CD14-positive monocyte (primary cell): ENCODE data around the gene ECSIT. TPM values are rescaled to one million over a fixed set of nuclear protein-coding genes. Genes with fewer than 3 reads are reported as not detected.

Experiments used
- DNase-seq, 3 donors: peaks; one replicate each; pipeline ENCODE4 v3.0.0-alpha.2; 2011 to 2022
- H2AFZ ChIP-seq: 2 replicates; pipeline ENCODE4 v1.6.0; 2012; ENCODE audit warnings: mild to moderate bottlenecking, low read depth, low read length, inconsistent platforms; ENCODE audit not compliant: insufficient read depth, poor library complexity, severe bottlenecking
- H3K27ac ChIP-seq, 2 donors: 1 replicate in 1 of 2; 2 replicates in 1 of 2; pipeline ENCODE4 v1.5.1; 2012 to 2013; ENCODE audit warnings: low read length in 2 of 2, control low read depth in 1 of 2, inconsistent platforms in 1 of 2, low read depth in 1 of 2, mild to moderate bottlenecking in 1 of 2
- H3K27me3 ChIP-seq, 2 donors: one replicate each; pipeline versions ENCODE4 v1.6.0 to v1.6.1; 2011 to 2013; ENCODE audit warnings: low read length in 2 of 2; ENCODE audit not compliant: control insufficient read depth in 2 of 2, insufficient read depth in 2 of 2
- H3K36me3 ChIP-seq, 2 donors: replicated peaks in 1 of 2; 1 replicate in 1 of 2; 2 replicates in 1 of 2; pipeline versions ENCODE4 v1.5.1 to v1.6.1; 2012 to 2013; ENCODE audit warnings: low read length in 2 of 2, control low read depth in 1 of 2, inconsistent platforms in 1 of 2, mild to moderate bottlenecking in 1 of 2; ENCODE audit not compliant: insufficient read depth in 2 of 2, control insufficient read depth in 1 of 2
- H3K4me1 ChIP-seq, 2 donors: 1 replicate in 1 of 2; 2 replicates in 1 of 2; pipeline versions ENCODE4 v1.5.1 to v1.6.1; 2012 to 2013; ENCODE audit warnings: low read length in 2 of 2, control low read depth in 1 of 2, inconsistent platforms in 1 of 2, mild to moderate bottlenecking in 1 of 2, moderate library complexity in 1 of 2; ENCODE audit not compliant: insufficient read depth in 2 of 2, control insufficient read depth in 1 of 2
- H3K4me2 ChIP-seq: replicated peaks from 2 replicates; pipeline ENCODE3; 2012; ENCODE audit warnings: low read length, moderate library complexity, mild to moderate bottlenecking; ENCODE audit not compliant: poor library complexity, severe bottlenecking; ENCODE audit errors: extremely low read depth
- H3K4me3 ChIP-seq, 3 experiments: fragments of 200-600 bp in 1 of 3; sonication (generic) in 1 of 3; replicated peaks in 1 of 3; 1 replicate in 2 of 3; 2 replicates in 1 of 3; pipeline ENCODE4 v1.5.1; 2011 to 2013; ENCODE audit warnings: low read length in 3 of 3, mild to moderate bottlenecking in 3 of 3, control low read depth in 2 of 3, low read depth in 2 of 3, inconsistent platforms in 1 of 3, moderate library complexity in 1 of 3
- H3K79me2 ChIP-seq: 2 replicates; pipeline ENCODE4 v1.6.0; 2012; ENCODE audit warnings: mild to moderate bottlenecking, control low read depth, inconsistent platforms, low read length, moderate library complexity; ENCODE audit not compliant: insufficient read depth
- H3K9ac ChIP-seq: 2 replicates; pipeline ENCODE4 v1.6.0; 2017; ENCODE audit warnings: low read length, mild to moderate bottlenecking; ENCODE audit not compliant: insufficient read depth, poor library complexity, severe bottlenecking
- H3K9me3 ChIP-seq, 2 donors: replicated peaks in 1 of 2; 1 replicate in 1 of 2; 2 replicates in 1 of 2; pipeline versions ENCODE4 v1.5.1 to v1.6.1; 2012 to 2013; ENCODE audit warnings: low read length in 2 of 2, control low read depth in 1 of 2; ENCODE audit not compliant: control insufficient read depth in 1 of 2, insufficient read depth in 1 of 2
- H4K20me1 ChIP-seq: 2 replicates; pipeline ENCODE4 v1.6.0; 2012; ENCODE audit warnings: mild to moderate bottlenecking, low read length, control low read depth, moderate library complexity; ENCODE audit not compliant: insufficient read depth
- H3K27ac Mint-ChIP-seq, 7 donors: one replicate each; pipeline ENCODE4 v1.8.0; 2020; ENCODE audit warnings: mild to moderate bottlenecking in 7 of 7, mixed read lengths in 7 of 7, moderate library complexity in 6 of 7, inconsistent platforms in 2 of 7
- H3K27me3 Mint-ChIP-seq, 3 donors: one replicate each; pipeline ENCODE4 v1.8.0; 2021 to 2022; ENCODE audit warnings: low read depth in 3 of 3, mild to moderate bottlenecking in 3 of 3, mixed read lengths in 3 of 3, moderate library complexity in 3 of 3, inconsistent platforms in 1 of 3
- H3K36me3 Mint-ChIP-seq, 2 donors: one replicate each; pipeline ENCODE4 v1.8.0; 2020; ENCODE audit warnings: mixed read lengths in 2 of 2, inconsistent platforms in 1 of 2, mild to moderate bottlenecking in 1 of 2
- H3K4me1 Mint-ChIP-seq: one replicate; pipeline ENCODE4 v1.8.0; 2020; ENCODE audit warnings: mild to moderate bottlenecking, mixed read lengths
- H3K4me3 Mint-ChIP-seq, 2 donors: one replicate each; pipeline ENCODE4 v1.8.0; 2020; ENCODE audit warnings: mild to moderate bottlenecking in 2 of 2, mixed read lengths in 2 of 2, moderate library complexity in 1 of 2
- H3K9me3 Mint-ChIP-seq, 7 donors: one replicate each; pipeline ENCODE4 v1.8.0; 2020 to 2022; ENCODE audit warnings: mixed read lengths in 7 of 7, mild to moderate bottlenecking in 6 of 7, moderate library complexity in 6 of 7, inconsistent platforms in 2 of 7
- CTCF ChIP-seq: fragments of 200-600 bp; IDR thresholded peaks from one replicate; pipeline ENCODE4 v1.8.0; 2022; ENCODE audit warnings: antibody characterized with exemption, mild to moderate bottlenecking
- WGBS: methylation state at CpG from one replicate; pipeline ENCODE4 v1.1.5; 2013; ENCODE audit warnings: missing lambda C conversion rate; ENCODE audit not compliant: insufficient coverage; 5-methylcytosine and 5-hydroxymethylcytosine counted together
- intact Hi-C, 2 donors: fragments of 100-400 bp; cut with micrococcal nuclease; formaldehyde crosslinking; loops; one replicate each; pipeline versions ENCODE4 v1.15.0 to v1.15.1; 2023
- polyA plus RNA-seq, 3 donors: library from polyadenylated mRNA; depleted of rRNA in 1 of 3; unstranded in 2 of 3; stranded (reverse) in 1 of 3; fragments of 300-500 nt in 2 of 3; fragments of >200 nt in 1 of 3; fragmentation: Illumina TruSeq in 2 of 3; gene quantifications; 1 replicate in 2 of 3; 2 replicates in 1 of 3; pipeline ENCODE4 v1.2.3, GENCODE V29; 2012 to 2021

ECSIT gene
- polyA plus RNA-seq, 3 donors: 26.4 to 31.6 (median 28.3) TPM

- Histone ChIP-seq H3K4me2 (no peak overlapping the region), H3K4me1 (no peaks in the 10 kb centered on the region), H3K27me3 (no peaks in the 10 kb centered on the region), H3K9me3 (no peaks in the 10 kb centered on the region), H3K79me2 (no peaks in the 10 kb centered on the region), H3K27ac (no peak overlapping the region), H3K9ac (no peak overlapping the region), H3K36me3 (peaks cover 22 to 36% of the 10 kb centered on the region in 2 donors), H2AFZ (no peak overlapping the region), H3K4me3 (no peak overlapping the region), H4K20me1 (peaks cover 9% of the 10 kb centered on the region)
- peaks cover 0 to 7% (median 2%) of the 10 kb centered on the region in 3 donors for H3K27me3 Mint-ChIP-seq
- H3K9me3 Mint-ChIP-seq: peaks cover 0 to 3% (median 0%) of the 10 kb centered on the region in 7 donors
- H3K36me3 Mint-ChIP-seq: peaks cover 23 to 39% of the 10 kb centered on the region in 2 donors
- H3K4me3 Mint-ChIP-seq: no peak overlapping the region
- peaks cover under 1% of the 10 kb centered on the region for H3K4me1 Mint-ChIP-seq
- no peak for DNase-seq
- intact Hi-C loops: no loop called here
- 95% methylated on average over 7 of the region's 8 CpGs for WGBS
- peak overlapping the region in 2 of 7 donors; percentile 26 to 70 for H3K27ac Mint-ChIP-seq
- no peak for TF ChIP-seq CTCF
Observed at GRCh38 chr19:11550265-11550664, 21.3 kb upstream of the ECSIT start.

- Histone ChIP-seq H3K9me3 (no peaks in the 10 kb centered on the region), H4K20me1 (peaks cover 7% of the 10 kb centered on the region), H3K27ac (no peak overlapping the region), H2AFZ (no peak overlapping the region), H3K4me1 (no peaks in the 10 kb centered on the region), H3K4me3 (no peak overlapping the region), H3K9ac (no peak overlapping the region), H3K36me3 (peaks cover 20 to 28% of the 10 kb centered on the region in 2 donors), H3K27me3 (no peaks in the 10 kb centered on the region), H3K79me2 (no peaks in the 10 kb centered on the region), H3K4me2 (no peak overlapping the region)
- H3K4me1 Mint-ChIP-seq: no peaks in the 10 kb centered on the region
- intact Hi-C loops: no loop called here
- H3K27ac Mint-ChIP-seq: no peak overlapping the region
- peaks cover 21 to 31% of the 10 kb centered on the region in 2 donors for H3K36me3 Mint-ChIP-seq
- 94% methylated on average over 21 of the region's 24 CpGs for WGBS
- DNase-seq: no peak
- H3K9me3 Mint-ChIP-seq: peaks cover 0 to 3% (median 0%) of the 10 kb centered on the region in 7 donors
- TF ChIP-seq CTCF: no peak
- H3K4me3 Mint-ChIP-seq: no peak overlapping the region
- peaks cover 2 to 12% (median 5%) of the 10 kb centered on the region in 3 donors for H3K27me3 Mint-ChIP-seq
Observed at GRCh38 chr19:11549386-11549953, 20.5 kb upstream of the ECSIT start.
